A549 (cell line): ENCODE results near the gene CBFA2T2. TPM values are rescaled to one million over a fixed set of nuclear protein-coding genes. Genes with fewer than 3 reads are reported as not detected.

Experiments
- ATAC-seq, 2 experiments: fragments of 200-7000 bp in 1 of 2; fragments of >200 bp in 1 of 2; cut with Nextera tagmentation in 1 of 2; cut with Tn5 transposase in 1 of 2; 3 replicates each; pipeline versions ENCODE4 v1.8.0 to v1.9.1; 2018 to 2020; ENCODE audit warnings: mild to moderate bottlenecking in 1 of 2, moderate library complexity in 1 of 2
- CTCF ChIA-PET: fragments of 300-600 bp; sonication (Branson Sonifier 250); formaldehyde crosslinking; extraction: SDS; loops from one replicate; lab custom pipeline; 2021; ENCODE audit warnings: antibody characterized with exemption, inconsistent platforms; lab: Yijun Ruan, JAX
- POLR2A ChIA-PET: fragments of 350-600 bp; formaldehyde crosslinking; extraction: SDS; loops from one replicate; lab custom pipeline; 2021; ENCODE audit warnings: antibody characterized with exemption, inconsistent platforms; lab: Yijun Ruan, JAX
- DNase-seq, 2 experiments: peaks; one replicate each; pipeline versions ENCODE4 v3.0.0 to v3.0.0-alpha.2; 2011 to 2016; ENCODE audit warnings: low read depth in 1 of 2, low spot score in 1 of 2
- FAIRE-seq: peaks from 2 replicates; lab custom pipeline; 2011; peaks lifted over from hg19 to GRCh38; lab: Jason Lieb, UNC
- H3K27ac ChIP-seq, 2 experiments: fragments of >200 bp; sonication (Bioruptor Twin); formaldehyde crosslinking; 3 replicates each; pipeline ENCODE4 v1.5.1; 2016 to 2017
- H3K4me1 ChIP-seq: fragments of >200 bp; sonication (Bioruptor Twin); formaldehyde crosslinking; 3 replicates; pipeline ENCODE4 v1.6.1; 2016
- H3K4me2 ChIP-seq: fragments of >200 bp; sonication (Bioruptor Twin); formaldehyde crosslinking; 3 replicates; pipeline ENCODE4 v1.6.1; 2016
- H3K4me3 ChIP-seq: fragments of >200 bp; sonication (Bioruptor Twin); formaldehyde crosslinking; 3 replicates; pipeline ENCODE4 v1.5.1; 2016
- H3K9me3 ChIP-seq: fragments of >200 bp; sonication (Bioruptor Twin); formaldehyde crosslinking; 3 replicates; pipeline ENCODE4 v1.6.1; 2016
- ATOH8 ChIP-seq: fragments of 250-450 bp; sonication (Bioruptor Pico); IDR thresholded peaks from 2 replicates; pipeline ENCODE4 v1.5.0; 2020; ENCODE audit warnings: low read depth, mild to moderate bottlenecking, moderate library complexity
- BHLHE40 ChIP-seq: IDR thresholded peaks from 2 replicates; pipeline ENCODE4 v1.6.1; 2012; ENCODE audit warnings: low read depth, low read length, inconsistent platforms
- CBX2 ChIP-seq: fragments of 200-600 bp; sonication (generic); IDR thresholded peaks from 2 replicates; pipeline ENCODE4 v1.6.1; 2016; ENCODE audit warnings: low read depth, mild to moderate bottlenecking, borderline replicate concordance
- CBX8 ChIP-seq: fragments of 200-600 bp; sonication (generic); IDR thresholded peaks from 2 replicates; pipeline ENCODE4 v1.6.1; 2016
- CEBPB ChIP-seq, 2 experiments: fragments of >200 bp in 1 of 2; sonication (Bioruptor Twin) in 1 of 2; formaldehyde crosslinking in 1 of 2; IDR thresholded peaks; 2 replicates each; pipeline ENCODE4 v1.6.1; 2012 to 2016
- E2F6 ChIP-seq: IDR thresholded peaks from 2 replicates; pipeline ENCODE4 v1.6.1; 2012; ENCODE audit warnings: low read depth, borderline replicate concordance
- EHF ChIP-seq: fragments of 250-450 bp; sonication (Bioruptor Pico); IDR thresholded peaks from 2 replicates; pipeline ENCODE4 v1.5.0; 2020; ENCODE audit warnings: mild to moderate bottlenecking
- ELK1 ChIP-seq: fragments of 150-350 bp; IDR thresholded peaks from 2 replicates; pipeline ENCODE4 v1.6.1; 2014; ENCODE audit warnings: low read depth, mild to moderate bottlenecking, low read length
- FOSB ChIP-seq: fragments of 250-450 bp; sonication (Bioruptor Pico); IDR thresholded peaks from 2 replicates; pipeline ENCODE4 v1.5.0; 2020; ENCODE audit warnings: mild to moderate bottlenecking, moderate library complexity
- FOXS1 ChIP-seq: fragments of 250-450 bp; sonication (Bioruptor Pico); IDR thresholded peaks from 2 replicates; pipeline ENCODE4 v1.5.0; 2020; ENCODE audit warnings: mild to moderate bottlenecking, moderate library complexity
- GATA3 ChIP-seq: IDR thresholded peaks from 2 replicates; pipeline ENCODE4 v1.6.1; 2012; ENCODE audit warnings: borderline replicate concordance
- HDAC2 ChIP-seq: fragments of 200-600 bp; sonication (generic); IDR thresholded peaks from 2 replicates; pipeline ENCODE4 v1.6.1; 2016
- HEYL ChIP-seq: fragments of 250-450 bp; sonication (Bioruptor Pico); IDR thresholded peaks from 2 replicates; pipeline ENCODE4 v1.8.0; 2021; ENCODE audit warnings: mild to moderate bottlenecking, moderate library complexity
- HMGXB4 ChIP-seq: fragments of 250-450 bp; sonication (Bioruptor Pico); IDR thresholded peaks from 2 replicates; pipeline ENCODE4 v1.5.0; 2021; ENCODE audit warnings: mild to moderate bottlenecking, moderate library complexity, borderline replicate concordance
- HOXB13 ChIP-seq: fragments of 250-450 bp; sonication (Bioruptor Pico); IDR thresholded peaks from 2 replicates; pipeline ENCODE4 v1.5.0; 2020; ENCODE audit warnings: low read depth, mild to moderate bottlenecking, moderate library complexity
- KDM5A ChIP-seq: fragments of 200-600 bp; sonication (generic); IDR thresholded peaks from 2 replicates; pipeline ENCODE4 v1.6.1; 2016; ENCODE audit warnings: antibody characterized with exemption, mild to moderate bottlenecking
- MAFK ChIP-seq: fragments of 450-650 bp; IDR thresholded peaks from 2 replicates; pipeline ENCODE4 v1.6.1; 2014; ENCODE audit not compliant: partially characterized antibody
- MAX ChIP-seq: IDR thresholded peaks from 2 replicates; pipeline ENCODE4 v1.6.1; 2012
- MAZ ChIP-seq: fragments of 150-350 bp; IDR thresholded peaks from 2 replicates; pipeline ENCODE4 v1.6.1; 2014; ENCODE audit warnings: antibody characterized with exemption, low read depth, low read length, borderline replicate concordance
- NPAS2 ChIP-seq: fragments of 250-450 bp; sonication (Bioruptor Pico); IDR thresholded peaks from 2 replicates; pipeline ENCODE4 v1.8.0; 2022; ENCODE audit warnings: mild to moderate bottlenecking, moderate library complexity, borderline replicate concordance
- PBX3 ChIP-seq: IDR thresholded peaks from 2 replicates; pipeline ENCODE4 v1.6.1; 2012
- POLR2AphosphoS2 ChIP-seq: conservative IDR thresholded peaks from 2 replicates; pipeline ENCODE4 v1.6.1; 2012; ENCODE audit warnings: low read length, improper control_type of control experiment, inconsistent platforms
- RAD21 ChIP-seq, 2 experiments: fragments of >200 bp in 1 of 2; sonication (Bioruptor Twin) in 1 of 2; formaldehyde crosslinking in 1 of 2; IDR thresholded peaks in 1 of 2; conservative IDR thresholded peaks in 1 of 2; 2 replicates in 1 of 2; 3 replicates in 1 of 2; pipeline ENCODE4 v1.6.1; 2012 to 2018; ENCODE audit warnings: inconsistent platforms in 1 of 2
- RARB ChIP-seq: fragments of 250-450 bp; sonication (Bioruptor Pico); IDR thresholded peaks from 2 replicates; pipeline ENCODE4 v1.8.0; 2021; ENCODE audit warnings: mild to moderate bottlenecking, moderate library complexity
- SMC3 ChIP-seq: fragments of >200 bp; sonication (Bioruptor Twin); formaldehyde crosslinking; IDR thresholded peaks from 3 replicates; pipeline ENCODE4 v1.6.1; 2018; ENCODE audit warnings: inconsistent platforms
- TFCP2L1 ChIP-seq: fragments of 250-450 bp; sonication (Bioruptor Pico); IDR thresholded peaks from 2 replicates; pipeline ENCODE4 v1.5.0; 2021; ENCODE audit warnings: mild to moderate bottlenecking
- TP53 ChIP-seq: fragments of 250-450 bp; sonication (Bioruptor Pico); IDR thresholded peaks from 2 replicates; pipeline ENCODE4 v1.5.0; 2021; ENCODE audit warnings: mild to moderate bottlenecking, moderate library complexity
- USF2 ChIP-seq: fragments of 450-650 bp; IDR thresholded peaks from 2 replicates; pipeline ENCODE4 v1.6.1; 2014; ENCODE audit warnings: antibody characterized with exemption
- ZNF302 ChIP-seq: fragments of 250-450 bp; sonication (Bioruptor Pico); IDR thresholded peaks from 2 replicates; pipeline ENCODE4 v1.9.0; 2021; ENCODE audit warnings: inconsistent platforms, mild to moderate bottlenecking, moderate library complexity
- ZSCAN20 ChIP-seq: fragments of 250-450 bp; sonication (Bioruptor Pico); IDR thresholded peaks from 2 replicates; pipeline ENCODE4 v1.8.0; 2022; ENCODE audit warnings: mild to moderate bottlenecking, moderate library complexity
- WGBS: methylation state at CpG from one replicate; pipeline ENCODE4 v1.1.6; 2017; ENCODE audit errors: missing lambda C conversion rate; 5-methylcytosine and 5-hydroxymethylcytosine counted together
- polyA plus RNA-seq, 4 experiments: library from polyadenylated mRNA; depleted of rRNA in 3 of 4; stranded (reverse); fragments of >200 nt; fragmentation: RNase III in 1 of 4; extraction: RNeasy Plus Mini Kit Qiagen cat#74134 plus additional on column Dnase treatment in 1 of 4; gene quantifications; 2 replicates in 3 of 4; 3 replicates in 1 of 4; pipeline ENCODE4 v1.2.3, GENCODE V29; 2011 to 2017

CBFA2T2 gene
- polyA plus RNA-seq, 2 of the 4 experiments (the other 2 are of a cell fraction) = 6.8 to 9.4 TPM

GRCh38 chr20:33622705-33623365, 132.9 kb downstream of the CBFA2T2 start:
- no peak overlapping the region for H3K27ac ChIP-seq
- no peak for ATAC-seq
- WGBS = 88% methylated on average over 10 of the region's 10 CpGs
- no peak overlapping the region for H3K4me3 ChIP-seq
- no peaks in the 10 kb centered on the region for H3K9me3 ChIP-seq
- no peak overlapping the region for H3K4me2 ChIP-seq
- TF ChIP-seq HOXB13 (CRISPR knock-in tag) (no peak), CEBPB (IDR thresholded peaks at IDR 0.05) (no peak), RAD21 (conservative IDR thresholded peaks at IDR 0.05 in 1 of 2, IDR thresholded peaks at IDR 0.05 in 1 of 2) (no peak), ATOH8 (CRISPR knock-in tag) (no peak), KDM5A (no peak), RARB (CRISPR knock-in tag) (no peak), FOXS1 (CRISPR knock-in tag) (no peak), GATA3 (no peak), CBX8 (no peak), MAZ (no peak), TP53 (CRISPR knock-in tag) (no peak), PBX3 (no peak)
- TF ChIP-seq, all 56 proteins: peak for 0
- no peaks in the 10 kb centered on the region for H3K4me1 ChIP-seq
- no peak for FAIRE-seq
- ChIA-PET POLR2A (no interaction called here), CTCF (interaction anchor here (1.2 to 1.5 kb wide), 2 partner anchors 17 to 165 kb away, joined by 3 read pairs; no protein-coding TSS in a partner anchor)
- no peak for DNase-seq

- CTCF ChIA-PET = interaction anchor here (1.4 kb wide), 1 partner anchor 29 kb away, joined by 4 read pairs; no protein-coding TSS in a partner anchor
- Histone ChIP-seq H3K27ac (no peak overlapping the region), H3K4me1 (no peaks in the 10 kb centered on the region), H3K9me3 (no peaks in the 10 kb centered on the region), H3K4me2 (no peak overlapping the region), H3K4me3 (no peak overlapping the region)
- POLR2A ChIA-PET = no interaction called here
- ATAC-seq (no peak), FAIRE-seq (no peak), DNase-seq (no peak)
- TF ChIP-seq KDM5A (no peak), HMGXB4 (CRISPR knock-in tag) (no peak), HDAC2 (no peak), SMC3 (no peak), ZSCAN20 (CRISPR knock-in tag) (no peak), ZNF302 (CRISPR knock-in tag) (no peak), BHLHE40 (no peak), CBX2 (no peak), TFCP2L1 (CRISPR knock-in tag) (no peak), USF2 (no peak), MAFK (no peak), E2F6 (no peak), HOXB13 (CRISPR knock-in tag) (no peak), EHF (CRISPR knock-in tag) (no peak), HEYL (no peak), MAX (no peak), POLR2AphosphoS2 (no peak), NPAS2 (CRISPR knock-in tag) (no peak), FOSB (CRISPR knock-in tag) (no peak), ELK1 (no peak)
- whole genome bisulfite sequencing = 87% methylated on average over 3 of the region's 3 CpGs
Measured at GRCh38 chr20:33624399-33624798, 134.5 kb downstream of the CBFA2T2 start.
